B cell (primary cell): ENCODE measurements around the gene PRKN. TPM values are rescaled to one million over a fixed set of nuclear protein-coding genes. Genes with fewer than 3 reads are reported as not detected.

Experiments used
- ATAC-seq: fragments of 200-7000 bp; cut with Tn5 transposase; one replicate; pipeline ENCODE4 v1.10.0; 2021; ENCODE audit warnings: low read depth, mild to moderate bottlenecking, moderate number of reproducible peaks, moderate library complexity
- CTCF ChIA-PET: fragments of 350-600 bp; sonication (Branson Sonifier 250); formaldehyde crosslinking; loops from one replicate; lab custom pipeline; 2021; ENCODE audit warnings: antibody characterized with exemption, inconsistent platforms; lab: Charles Lee
- POLR2A ChIA-PET: fragments of 350-600 bp; sonication (Branson Sonifier 250); formaldehyde crosslinking; loops from one replicate; lab custom pipeline; 2021; ENCODE audit warnings: antibody characterized with exemption; lab: Charles Lee
- DNase-seq: peaks from one replicate; pipeline ENCODE4 v3.0.0; 2013
- H2AFZ ChIP-seq: 2 replicates; pipeline ENCODE4 v1.6.1; 2012; ENCODE audit warnings: mild to moderate bottlenecking, low read depth, low read length; ENCODE audit not compliant: insufficient read depth, poor library complexity, severe bottlenecking
- H3K27ac ChIP-seq, 2 donors: 1 replicate in 1 of 2; 2 replicates in 1 of 2; pipeline ENCODE4 v1.5.1; 2012 to 2013; ENCODE audit warnings: low read length in 2 of 2, mild to moderate bottlenecking in 2 of 2, moderate library complexity in 1 of 2
- H3K27me3 ChIP-seq, 4 experiments: fragments of 200-600 bp in 1 of 4; sonication (generic) in 1 of 4; replicated peaks in 1 of 4; 1 replicate in 2 of 4; 2 replicates in 2 of 4; pipeline versions ENCODE4 v1.6.1 to v1.7.0; 2013 to 2016; ENCODE audit warnings: low read length in 3 of 4, mild to moderate bottlenecking in 2 of 4, mixed read lengths in 1 of 4, moderate library complexity in 1 of 4; ENCODE audit not compliant: insufficient read depth in 4 of 4, control insufficient read depth in 3 of 4; ENCODE audit errors: control extremely low read depth in 1 of 4
- H3K36me3 ChIP-seq, 2 experiments: replicated peaks in 1 of 2; 1 replicate in 1 of 2; 2 replicates in 1 of 2; pipeline versions ENCODE4 v1.6.1 to v1.7.1; 2013; ENCODE audit warnings: low read length in 1 of 2; ENCODE audit not compliant: insufficient read depth in 2 of 2, control insufficient read depth in 1 of 2; ENCODE audit errors: control extremely low read depth in 1 of 2, extremely low read depth in 1 of 2
- H3K4me1 ChIP-seq, 2 donors: fragments of 200-600 bp in 1 of 2; sonication (generic) in 1 of 2; 1 replicate in 1 of 2; 2 replicates in 1 of 2; pipeline versions ENCODE4 v1.5.1 to v1.6.1; 2013 to 2017; ENCODE audit warnings: low read length in 2 of 2; ENCODE audit not compliant: control insufficient read depth in 2 of 2, insufficient read depth in 2 of 2
- H3K4me2 ChIP-seq: replicated peaks from 2 replicates; pipeline ENCODE3; 2012; ENCODE audit warnings: mild to moderate bottlenecking, low read depth, low read length; ENCODE audit not compliant: poor library complexity, severe bottlenecking
- H3K4me3 ChIP-seq, 5 experiments: fragments of 200-600 bp in 1 of 5; sonication (generic) in 1 of 5; 1 replicate in 3 of 5; 2 replicates in 2 of 5; pipeline versions ENCODE4 v1.5.1 to v1.7.0; 2011 to 2016; ENCODE audit warnings: low read length in 4 of 5, mild to moderate bottlenecking in 4 of 5, low read depth in 2 of 5, control low read depth in 1 of 5, moderate library complexity in 1 of 5; ENCODE audit not compliant: insufficient read depth in 1 of 5; ENCODE audit errors: control extremely low read depth in 1 of 5, extremely low read depth in 1 of 5
- H3K79me2 ChIP-seq: fragments of 200-600 bp; sonication (generic); one replicate; pipeline ENCODE4 v1.6.0; 2016; ENCODE audit warnings: low read length; ENCODE audit not compliant: control insufficient read depth, insufficient read depth
- H3K9ac ChIP-seq: fragments of 200-600 bp; sonication (generic); 2 replicates; pipeline ENCODE4 v1.6.1; 2017; ENCODE audit warnings: mild to moderate bottlenecking, low read length, moderate library complexity
- H3K9me3 ChIP-seq, 3 donors: one replicate each; pipeline versions ENCODE4 v1.6.1 to v1.7.1; 2013; ENCODE audit warnings: low read length in 2 of 3; ENCODE audit not compliant: control insufficient read depth in 2 of 3, insufficient read depth in 1 of 3; ENCODE audit errors: control extremely low read depth in 1 of 3
- H4K20me1 ChIP-seq: 2 replicates; pipeline ENCODE4 v1.6.0; 2012; ENCODE audit warnings: mild to moderate bottlenecking, low read length; ENCODE audit not compliant: insufficient read depth, control insufficient read depth, poor library complexity, severe bottlenecking
- H3K27ac Mint-ChIP-seq: one replicate; pipeline ENCODE4 v1.8.0; 2021; ENCODE audit warnings: mixed read lengths
- H3K27me3 Mint-ChIP-seq: one replicate; pipeline ENCODE4 v1.8.0; 2021; ENCODE audit warnings: mixed read lengths
- H3K4me1 Mint-ChIP-seq: one replicate; pipeline ENCODE4 v1.8.0; 2021; ENCODE audit warnings: mixed read lengths
- H3K4me3 Mint-ChIP-seq: one replicate; pipeline ENCODE4 v1.8.0; 2021; ENCODE audit warnings: mixed read lengths
- H3K9me3 Mint-ChIP-seq: one replicate; pipeline ENCODE4 v1.8.0; 2022; ENCODE audit warnings: mixed read lengths; ENCODE audit not compliant: insufficient read depth
- CTCF ChIP-seq: fragments of 200-600 bp; IDR thresholded peaks from one replicate; pipeline ENCODE4 v1.8.0; 2022; ENCODE audit warnings: antibody characterized with exemption, mild to moderate bottlenecking
- EZH2 ChIP-seq: IDR thresholded peaks from 2 replicates; pipeline ENCODE4 v1.6.1; 2012; ENCODE audit warnings: borderline replicate concordance, low read depth, mild to moderate bottlenecking, moderate library complexity, low read length; ENCODE audit not compliant: insufficient read depth, poor library complexity, severe bottlenecking
- WGBS: methylation state at CpG from one replicate; pipeline ENCODE4 v1.1.5; 2013; ENCODE audit warnings: missing lambda C conversion rate; ENCODE audit not compliant: insufficient coverage; 5-methylcytosine and 5-hydroxymethylcytosine counted together
- intact Hi-C: fragments of 100-400 bp; cut with micrococcal nuclease; formaldehyde crosslinking; loops from one replicate; pipeline ENCODE4 v1.10.0; 2022
- polyA plus RNA-seq: library from polyadenylated mRNA; depleted of rRNA; stranded (reverse); fragments of >200 nt; gene quantifications from 2 replicates; pipeline ENCODE4 v1.2.3, GENCODE V29; 2012
- total RNA-seq, 2 donors: library from RNA; stranded (reverse); fragments of 120-200 nt in 1 of 2; gene quantifications; 1 replicate in 1 of 2; 2 replicates in 1 of 2; pipeline versions ENCODE4 v1.2.3 to v1.2.4, GENCODE V29; 2013 to 2022

Gene PRKN
- total and polyA plus RNA-seq, 2 donors (not counting 1 experiment from before 2014, with no cell fraction given), result 1.6 to 6.2 TPM

GRCh38 chr6:161511447-161512095, 1216.0 kb downstream of the PRKN start:
- peaks cover 0 to 13% (median 0%) of the 10 kb centered on the region in 3 donors for H3K9me3 ChIP-seq
- DNase-seq (no peak), ATAC-seq (no peak)
- intact Hi-C loops, result no loop called here
- no peak overlapping the region for H2AFZ ChIP-seq
- no peaks in the 10 kb centered on the region for H3K27me3 ChIP-seq
- TF ChIP-seq CTCF, result no peak
- TF ChIP-seq EZH2, result no peak
- H3K4me1 ChIP-seq, result no peaks in the 10 kb centered on the region
- no peaks in the 10 kb centered on the region for H3K27me3 Mint-ChIP-seq
- H4K20me1 ChIP-seq, result no peaks in the 10 kb centered on the region
- no peak overlapping the region for H3K4me3 ChIP-seq
- H3K9me3 Mint-ChIP-seq, result peaks cover 4% of the 10 kb centered on the region
- no peaks in the 10 kb centered on the region for H3K36me3 ChIP-seq
- H3K27ac Mint-ChIP-seq, result no peak overlapping the region
- H3K27ac ChIP-seq, result no peak overlapping the region
- no peak overlapping the region for H3K4me3 Mint-ChIP-seq
- no peak overlapping the region for H3K4me2 ChIP-seq
- no peaks in the 10 kb centered on the region for H3K79me2 ChIP-seq
- ChIA-PET CTCF (no interaction called here), POLR2A (no interaction called here)
- H3K9ac ChIP-seq, result no peak overlapping the region
- WGBS, result 95% methylated on average over 8 of the region's 9 CpGs
- no peaks in the 10 kb centered on the region for H3K4me1 Mint-ChIP-seq

GRCh38 chr6:161508341-161508740, 1219.2 kb downstream of the PRKN start:
- no peak overlapping the region for H3K4me3 Mint-ChIP-seq
- Histone ChIP-seq H3K4me3 (no peak overlapping the region), H3K27ac (no peak overlapping the region), H3K36me3 (no peaks in the 10 kb centered on the region), H3K9ac (no peak overlapping the region), H4K20me1 (no peaks in the 10 kb centered on the region), H3K4me2 (no peak overlapping the region), H2AFZ (no peak overlapping the region), H3K79me2 (no peaks in the 10 kb centered on the region), H3K9me3 (peaks cover 0 to 19% (median 0%) of the 10 kb centered on the region in 3 donors), H3K27me3 (no peaks in the 10 kb centered on the region), H3K4me1 (no peaks in the 10 kb centered on the region)
- no peaks in the 10 kb centered on the region for H3K4me1 Mint-ChIP-seq
- intact Hi-C loops, result no loop called here
- H3K27me3 Mint-ChIP-seq, result no peaks in the 10 kb centered on the region
- no peak for DNase-seq
- no peak for ATAC-seq
- 95% methylated on average over 4 of the region's 6 CpGs for WGBS
- ChIA-PET CTCF (no interaction called here), POLR2A (no interaction called here)
- no peak for TF ChIP-seq CTCF
- TF ChIP-seq EZH2, result no peak
- H3K27ac Mint-ChIP-seq, result no peak overlapping the region
- peaks cover 6% of the 10 kb centered on the region for H3K9me3 Mint-ChIP-seq
